GM10266 (cell line): ENCODE measurements around the gene LAMA1.

ENCODE experiments used
- DNase-seq: peaks from one replicate; pipeline ENCODE4 v3.0.0; 2012; ENCODE audit errors: extremely low spot score
- TF ChIP-seq, protein P1 (sequence below): IDR thresholded peaks from 2 replicates; pipeline ENCODE4 v1.5.1; 2012; ENCODE audit warnings: mild to moderate bottlenecking, low read depth; ENCODE audit not compliant: control insufficient read depth, insufficient read depth; ENCODE audit errors: missing control alignments

The LAMA1 gene

DNA sequence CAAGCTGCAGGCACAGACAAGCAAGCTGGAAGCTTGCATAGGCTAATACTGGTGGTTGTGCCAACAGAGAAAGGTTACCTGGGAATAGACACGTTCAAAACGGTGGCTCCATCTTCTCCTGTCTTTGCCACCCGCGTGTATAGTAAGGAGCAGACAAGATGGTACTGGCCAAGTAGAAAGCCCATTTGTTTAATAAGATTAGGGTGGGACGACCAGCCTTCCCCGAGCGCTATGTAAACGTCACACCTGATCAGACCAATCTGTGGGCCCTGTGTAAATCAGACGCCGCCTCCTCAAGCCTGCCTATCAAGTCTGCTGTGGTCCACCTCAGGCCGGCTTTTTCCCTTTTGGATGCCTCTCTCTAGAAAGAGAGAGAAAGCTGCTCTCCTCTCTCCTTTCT lies 189.2 kb downstream of the LAMA1 start:
- TF ChIP-seq, protein P1, sequence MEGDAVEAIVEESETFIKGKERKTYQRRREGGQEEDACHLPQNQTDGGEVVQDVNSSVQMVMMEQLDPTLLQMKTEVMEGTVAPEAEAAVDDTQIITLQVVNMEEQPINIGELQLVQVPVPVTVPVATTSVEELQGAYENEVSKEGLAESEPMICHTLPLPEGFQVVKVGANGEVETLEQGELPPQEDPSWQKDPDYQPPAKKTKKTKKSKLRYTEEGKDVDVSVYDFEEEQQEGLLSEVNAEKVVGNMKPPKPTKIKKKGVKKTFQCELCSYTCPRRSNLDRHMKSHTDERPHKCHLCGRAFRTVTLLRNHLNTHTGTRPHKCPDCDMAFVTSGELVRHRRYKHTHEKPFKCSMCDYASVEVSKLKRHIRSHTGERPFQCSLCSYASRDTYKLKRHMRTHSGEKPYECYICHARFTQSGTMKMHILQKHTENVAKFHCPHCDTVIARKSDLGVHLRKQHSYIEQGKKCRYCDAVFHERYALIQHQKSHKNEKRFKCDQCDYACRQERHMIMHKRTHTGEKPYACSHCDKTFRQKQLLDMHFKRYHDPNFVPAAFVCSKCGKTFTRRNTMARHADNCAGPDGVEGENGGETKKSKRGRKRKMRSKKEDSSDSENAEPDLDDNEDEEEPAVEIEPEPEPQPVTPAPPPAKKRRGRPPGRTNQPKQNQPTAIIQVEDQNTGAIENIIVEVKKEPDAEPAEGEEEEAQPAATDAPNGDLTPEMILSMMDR: no peak
- no peak for DNase-seq

DNA sequence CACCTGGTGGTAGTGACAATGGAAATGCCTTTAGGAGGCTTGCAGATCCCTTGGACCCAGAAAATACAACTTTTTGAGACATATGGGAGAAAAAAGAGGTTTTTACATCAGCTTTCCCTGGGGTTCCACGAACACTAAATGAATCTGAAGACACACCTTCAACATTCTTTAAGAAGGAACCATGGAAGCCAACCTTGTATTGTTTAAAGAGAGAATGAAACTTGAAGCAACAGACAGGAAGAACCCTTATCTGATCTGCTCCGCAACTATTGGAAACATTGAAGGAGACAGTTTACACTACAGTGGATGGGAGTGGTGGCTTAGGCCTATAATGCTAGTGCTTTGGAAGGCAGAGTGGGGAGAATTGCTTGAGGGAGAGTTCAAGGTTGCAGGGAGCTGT lies 190.4 kb downstream of the LAMA1 start:
- TF ChIP-seq, protein P1: no peak
- no peak for DNase-seq

DNA sequence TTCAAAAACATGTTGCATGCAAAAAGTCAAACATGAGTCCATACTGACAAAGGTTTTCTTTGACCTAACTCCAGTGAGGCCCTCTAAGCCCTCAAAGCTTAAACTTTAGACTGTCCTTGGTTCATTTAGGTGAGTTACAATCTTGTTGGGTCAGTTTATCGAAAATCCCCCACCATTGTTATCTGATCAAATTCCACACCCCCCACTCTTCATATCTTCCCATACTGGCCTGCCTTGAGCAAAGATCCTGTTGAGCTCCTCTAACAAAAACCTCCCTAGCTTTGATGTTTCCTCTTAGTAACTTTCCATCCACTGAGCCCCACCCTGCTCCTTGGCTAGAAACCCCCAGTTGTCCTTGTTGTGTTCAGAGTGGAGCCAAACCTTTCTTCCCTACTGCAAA lies 194.4 kb downstream of the LAMA1 start:
- TF ChIP-seq, protein P1: no peak
- no peak for DNase-seq

DNA sequence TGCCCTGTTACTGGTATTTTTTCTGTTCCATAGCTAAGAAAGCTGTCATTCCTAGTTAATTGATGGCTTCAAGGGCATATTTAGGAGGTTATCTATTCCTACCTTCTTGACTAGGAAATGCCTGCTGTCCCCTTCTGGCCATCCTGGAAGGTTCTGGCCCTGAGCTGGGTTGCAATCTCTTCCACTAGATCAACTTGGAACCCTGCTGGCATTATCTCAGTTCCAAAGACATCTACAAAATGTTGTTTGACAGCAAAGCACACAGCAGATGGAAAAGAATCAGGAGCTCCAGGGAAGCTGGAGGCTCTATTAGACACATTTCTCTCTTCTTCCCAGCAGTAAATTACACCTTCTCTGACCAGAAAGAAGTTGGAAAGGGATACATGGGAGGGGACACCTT lies 196.0 kb downstream of the LAMA1 start:
- no peak for DNase-seq
- TF ChIP-seq, protein P1: no peak

DNA sequence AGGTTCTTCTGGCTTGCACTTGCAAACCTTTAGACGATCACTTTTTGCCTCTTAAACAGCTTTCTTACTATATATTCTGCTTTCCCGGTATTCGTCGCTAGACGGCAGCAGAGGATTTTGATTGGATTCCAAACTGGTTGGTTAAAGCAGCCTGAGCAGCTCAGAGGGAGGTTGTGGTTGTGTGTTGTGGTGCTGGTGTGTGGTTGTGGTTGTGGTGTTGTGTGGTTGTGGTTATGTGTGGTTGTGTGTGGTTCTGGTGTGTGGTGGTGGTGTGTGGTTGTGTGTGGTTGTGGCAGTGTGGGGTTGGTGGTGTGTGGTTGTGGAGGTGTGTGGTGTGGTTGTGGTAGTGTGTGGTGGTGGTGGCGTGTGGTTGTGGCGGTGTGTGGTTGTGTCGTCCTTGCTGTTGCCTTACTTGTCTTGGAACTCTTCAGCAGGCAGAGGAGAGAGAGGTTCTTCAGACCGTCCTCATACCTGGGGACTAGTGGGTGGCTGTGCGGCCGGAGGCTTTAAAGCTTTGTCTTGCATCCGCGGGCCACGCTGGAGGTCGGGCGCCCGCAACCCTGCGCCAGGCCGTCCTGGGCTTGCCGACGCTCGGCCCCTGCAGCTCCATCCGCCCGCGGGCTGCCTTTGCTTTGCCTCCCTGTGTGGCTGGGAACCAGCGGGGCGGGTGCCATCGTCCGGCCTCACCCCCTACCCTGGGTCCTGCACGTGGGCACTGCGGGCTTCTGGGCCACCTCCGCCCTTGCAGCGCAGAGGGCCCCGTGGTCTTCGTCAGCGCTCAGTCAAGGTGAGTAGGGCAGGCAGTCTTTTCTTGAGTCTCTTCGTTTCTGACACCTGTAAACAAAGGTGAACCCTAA lies 197.3 kb downstream of the LAMA1 start:
- TF ChIP-seq, protein P1: peak; percentile 68
- peak; percentile 66 for DNase-seq

DNA sequence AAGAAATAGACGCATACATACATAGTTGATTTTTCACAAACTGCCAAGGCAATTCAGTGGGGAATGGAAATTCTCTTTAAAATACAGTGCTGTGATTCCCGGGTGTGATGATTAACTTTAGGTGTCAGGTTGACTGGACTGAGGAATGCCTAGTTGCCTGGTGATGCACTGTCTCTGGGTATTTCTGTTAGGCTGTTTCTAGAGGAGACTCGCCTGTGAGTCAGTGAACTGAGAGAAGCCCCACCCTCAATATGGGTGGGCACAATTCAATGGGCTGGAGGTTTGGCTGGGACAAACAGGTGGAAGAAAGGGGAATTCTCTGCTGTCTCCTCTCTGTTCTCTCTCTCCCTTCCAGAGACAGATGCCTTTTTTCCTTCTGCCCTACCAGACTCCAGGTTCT lies 200.5 kb downstream of the LAMA1 start:
- TF ChIP-seq, protein P1: no peak
- DNase-seq: no peak

DNA sequence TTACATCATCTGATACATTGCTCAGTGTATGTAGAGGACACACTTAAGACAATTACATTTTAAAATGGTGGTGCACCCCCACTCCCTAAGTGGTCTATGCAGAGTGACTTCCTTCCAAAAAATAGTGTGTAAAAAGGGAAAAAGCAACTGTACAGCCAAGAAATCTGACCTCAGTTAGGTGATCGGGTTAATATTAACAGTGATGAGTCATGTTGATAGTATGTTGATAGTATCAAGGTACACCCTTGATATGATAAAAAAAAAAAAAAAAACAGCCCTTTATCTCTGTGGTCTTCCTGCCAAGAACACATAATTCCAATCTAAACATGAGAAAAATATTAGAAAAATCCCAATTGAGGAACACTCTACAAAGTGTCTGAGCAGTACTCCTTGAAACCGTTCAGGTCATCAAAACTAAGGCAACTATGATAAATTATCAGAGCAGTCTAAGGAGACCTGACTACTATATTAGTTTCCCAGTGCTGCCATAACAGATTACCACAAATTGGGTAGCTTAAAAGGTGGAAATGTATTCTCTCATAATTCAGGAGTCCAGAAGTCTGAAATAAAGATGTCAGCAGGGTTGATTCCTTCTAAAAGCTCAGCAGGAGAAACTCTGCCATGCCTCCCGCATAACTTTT lies 216.2 kb downstream of the LAMA1 start:
- DNase-seq: no peak
- TF ChIP-seq, protein P1: no peak
